H9 (cell line): ENCODE data around the gene SLC26A5. TPM values are rescaled to one million over a fixed set of nuclear protein-coding genes. Genes with fewer than 3 reads are reported as not detected.

Experiments used
- DNase-seq: peaks from one replicate; pipeline ENCODE4 v3.0.0-alpha.2; 2017
- H2AFZ ChIP-seq: one replicate; pipeline ENCODE4 v1.6.1; 2013; ENCODE audit warnings: mild to moderate bottlenecking, low read length, control low read depth, moderate library complexity
- H2AK5ac ChIP-seq: 2 replicates; pipeline ENCODE4 v1.6.1; 2013; ENCODE audit warnings: low read length, control low read depth, mixed read lengths; ENCODE audit not compliant: insufficient read length
- H2BK120ac ChIP-seq: one replicate; pipeline ENCODE4 v1.6.1; 2013; ENCODE audit warnings: low read depth, mild to moderate bottlenecking, low read length, control low read depth, inconsistent platforms; ENCODE audit not compliant: poor library complexity, severe bottlenecking
- H2BK12ac ChIP-seq: 2 replicates; pipeline ENCODE4 v1.6.1; 2013; ENCODE audit warnings: low read length, control low read depth, mixed read lengths, low read depth; ENCODE audit not compliant: insufficient read length
- H2BK15ac ChIP-seq: 2 replicates; pipeline ENCODE4 v1.6.1; 2013; ENCODE audit warnings: low read depth, low read length, control low read depth
- H2BK20ac ChIP-seq: one replicate; pipeline ENCODE4 v1.6.1; 2013; ENCODE audit warnings: low read depth, mild to moderate bottlenecking, low read length, control low read depth, inconsistent platforms; ENCODE audit not compliant: poor library complexity, severe bottlenecking
- H2BK5ac ChIP-seq: 2 replicates; pipeline ENCODE4 v1.6.1; 2013; ENCODE audit warnings: low read length, control low read depth, mixed read lengths; ENCODE audit not compliant: insufficient read length
- H3K14ac ChIP-seq: 2 replicates; pipeline ENCODE4 v1.6.1; 2013; ENCODE audit warnings: low read length, control low read depth; ENCODE audit not compliant: insufficient read depth
- H3K18ac ChIP-seq: 2 replicates; pipeline ENCODE4 v1.6.1; 2013; ENCODE audit warnings: low read depth, mild to moderate bottlenecking, mixed read lengths, low read length, control low read depth; ENCODE audit not compliant: insufficient read length
- H3K23ac ChIP-seq: 2 replicates; pipeline ENCODE4 v1.6.1; 2013; ENCODE audit warnings: low read length, control low read depth, mixed read lengths, low read depth; ENCODE audit not compliant: insufficient read length
- H3K23me2 ChIP-seq: 2 replicates; pipeline ENCODE4 v1.6.1; 2013; ENCODE audit warnings: low read depth, mild to moderate bottlenecking, mixed read lengths, low read length, control low read depth; ENCODE audit not compliant: insufficient read length, poor library complexity, severe bottlenecking
- H3K27ac ChIP-seq: 2 replicates; pipeline ENCODE4 v1.5.1; 2013; ENCODE audit warnings: low read length, control low read depth, mixed read lengths, low read depth; ENCODE audit not compliant: insufficient read length
- H3K27me3 ChIP-seq: 2 replicates; pipeline ENCODE4 v1.6.1; 2013; ENCODE audit warnings: low read length, control low read depth, inconsistent platforms; ENCODE audit not compliant: insufficient read depth
- H3K4ac ChIP-seq: 2 replicates; pipeline ENCODE4 v1.6.1; 2013; ENCODE audit warnings: low read depth, mild to moderate bottlenecking, control low read depth, inconsistent platforms, low read length, moderate library complexity
- H3K4me1 ChIP-seq: 2 replicates; pipeline ENCODE4 v1.6.1; 2013; ENCODE audit warnings: low read length, control low read depth, inconsistent platforms; ENCODE audit not compliant: insufficient read depth
- H3K4me2 ChIP-seq: 2 replicates; pipeline ENCODE4 v1.6.1; 2013; ENCODE audit warnings: low read length, control low read depth, mixed read lengths; ENCODE audit not compliant: insufficient read length, insufficient read depth
- H3K56ac ChIP-seq: 2 replicates; pipeline ENCODE4 v1.6.1; 2013; ENCODE audit warnings: low read depth, mild to moderate bottlenecking, mixed read lengths, low read length, control low read depth; ENCODE audit not compliant: insufficient read length
- H3K79me1 ChIP-seq: 2 replicates; pipeline ENCODE4 v1.6.1; 2013; ENCODE audit warnings: low read depth, mild to moderate bottlenecking, moderate library complexity, low read length, control low read depth, inconsistent platforms; ENCODE audit not compliant: insufficient read depth, poor library complexity, severe bottlenecking
- H3K79me2 ChIP-seq: 2 replicates; pipeline ENCODE4 v1.6.1; 2013; ENCODE audit warnings: low read length, control low read depth, inconsistent platforms; ENCODE audit not compliant: insufficient read depth
- H3K9ac ChIP-seq: 2 replicates; pipeline ENCODE4 v1.6.1; 2013; ENCODE audit warnings: low read length, control low read depth, mixed read lengths; ENCODE audit not compliant: insufficient read length; ENCODE audit errors: extremely low read depth
- H3K9me3 ChIP-seq: one replicate; pipeline ENCODE4 v1.6.1; 2013; ENCODE audit warnings: low read depth, low read length, inconsistent platforms; ENCODE audit not compliant: control insufficient read depth
- H3T11ph ChIP-seq: one replicate; pipeline ENCODE4 v1.6.1; 2013; ENCODE audit warnings: mild to moderate bottlenecking, low read length, control low read depth, inconsistent platforms
- H4K20me1 ChIP-seq: one replicate; pipeline ENCODE4 v1.6.1; 2013; ENCODE audit not compliant: control insufficient read depth, insufficient read length, insufficient read depth
- H4K5ac ChIP-seq: 2 replicates; pipeline ENCODE4 v1.6.1; 2013; ENCODE audit warnings: low read depth, mild to moderate bottlenecking, mixed read lengths, low read length, control low read depth; ENCODE audit not compliant: insufficient read length
- H4K8ac ChIP-seq: replicated peaks from 2 replicates; pipeline ENCODE4 v1.6.1; 2013; ENCODE audit warnings: low read length, control low read depth, mixed read lengths, low read depth; ENCODE audit not compliant: insufficient read length
- H4K91ac ChIP-seq: 2 replicates; pipeline ENCODE4 v1.6.1; 2013; ENCODE audit warnings: low read depth, mild to moderate bottlenecking, moderate library complexity, mixed read lengths, low read length, control low read depth; ENCODE audit not compliant: insufficient read length
- H3K27ac Mint-ChIP-seq, 3 experiments: 2 replicates in 2 of 3; 3 replicates in 1 of 3; pipeline ENCODE4 v1.8.0; 2020 to 2021; ENCODE audit warnings: mixed read lengths in 3 of 3, mild to moderate bottlenecking in 1 of 3, moderate library complexity in 1 of 3
- H3K27me3 Mint-ChIP-seq: 2 replicates; pipeline ENCODE4 v1.8.0; 2021; ENCODE audit warnings: low read depth, mild to moderate bottlenecking, moderate library complexity, mixed read lengths
- H3K36me3 Mint-ChIP-seq, 3 experiments: 2 replicates in 2 of 3; 3 replicates in 1 of 3; pipeline ENCODE4 v1.8.0; 2020 to 2021; ENCODE audit warnings: low read depth in 3 of 3, mixed read lengths in 3 of 3; ENCODE audit not compliant: insufficient read depth in 1 of 3
- H3K4me1 Mint-ChIP-seq, 2 experiments: 2 replicates each; pipeline ENCODE4 v1.8.0; 2020; ENCODE audit warnings: mixed read lengths in 2 of 2
- H3K4me3 Mint-ChIP-seq, 2 experiments: 2 replicates in 1 of 2; 3 replicates in 1 of 2; pipeline ENCODE4 v1.8.0; 2020 to 2021; ENCODE audit warnings: mild to moderate bottlenecking in 2 of 2, mixed read lengths in 2 of 2, moderate library complexity in 1 of 2
- H3K9me3 Mint-ChIP-seq, 2 experiments: 2 replicates in 1 of 2; 3 replicates in 1 of 2; pipeline ENCODE4 v1.8.0; 2020; ENCODE audit warnings: mild to moderate bottlenecking in 2 of 2, mixed read lengths in 2 of 2, moderate library complexity in 1 of 2
- WGBS: extraction: QIAGEN DNeasy Blood & Tissue Kit; methylation state at CpG from one replicate; pipeline ENCODE4 v1.1.7; 2013; ENCODE audit warnings: missing lambda C conversion rate, low lambda C conversion rate, mixed read lengths; ENCODE audit not compliant: insufficient read length; ENCODE audit errors: extremely low coverage; 5-methylcytosine and 5-hydroxymethylcytosine counted together
- total RNA-seq: library from RNA; stranded (reverse); gene quantifications from 2 replicates; pipeline ENCODE4 v1.2.1, GENCODE V29; 2021
- TF ChIP-seq, protein P1 (sequence below): fragments of 200-600 bp; sonication (generic); conservative IDR thresholded peaks from 3 replicates; pipeline ENCODE4 v1.8.0; 2021; ENCODE audit warnings: antibody characterized with exemption, mild to moderate bottlenecking

SLC26A5 gene
- total RNA-seq, 1 experiment from 2014 or later: not detected

DNA sequence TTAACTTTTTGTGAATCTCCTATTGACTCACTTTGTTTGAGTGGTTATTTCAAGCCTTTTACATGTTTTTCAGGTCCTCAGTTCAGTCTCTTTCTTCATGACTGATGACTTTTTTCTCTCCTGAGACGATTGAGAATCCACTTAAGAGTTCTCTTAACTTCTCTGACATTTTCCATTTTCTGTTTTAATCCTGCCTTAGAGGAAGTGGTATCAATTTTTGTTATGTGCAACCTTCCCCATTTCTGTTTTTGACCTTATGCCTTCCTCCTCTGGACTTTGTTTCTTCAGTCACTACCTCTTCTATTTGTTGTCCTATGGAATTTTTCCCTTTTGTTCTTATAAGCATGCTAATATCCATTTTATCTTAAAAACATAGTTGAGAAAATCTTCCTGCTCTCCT is 96.2 kb downstream of the SLC26A5 start:
- H4K20me1 ChIP-seq: no peaks in the 10 kb centered on the region

More for the DNA sequence above, 96.2 kb downstream of the SLC26A5 start:
- H3K27me3 Mint-ChIP-seq: no peaks in the 10 kb centered on the region
- peaks cover 32% of the 10 kb centered on the region; the same call in 1 of the 2 replicates for H3K79me2 ChIP-seq
- DNase-seq: no peak
- H2BK15ac ChIP-seq: no peak overlapping the region
- H2BK12ac ChIP-seq: no peak overlapping the region
- WGBS: no CpG with 5 or more reads among the region's 1 CpG
- no peak overlapping the region for H4K8ac ChIP-seq
- no peak overlapping the region for H3K18ac ChIP-seq
- H3K27me3 ChIP-seq: no peaks in the 10 kb centered on the region
- no peak overlapping the region for H4K91ac ChIP-seq
- no peak overlapping the region; a peak in 2 of 7 replicates for H3K27ac Mint-ChIP-seq
- H3K23me2 ChIP-seq: no peaks in the 10 kb centered on the region
- no peak overlapping the region for H2BK20ac ChIP-seq
- H3K9me3 Mint-ChIP-seq: no peaks in the 10 kb centered on the region; a peak in 1 of 5 replicates
- TF ChIP-seq, protein P1, sequence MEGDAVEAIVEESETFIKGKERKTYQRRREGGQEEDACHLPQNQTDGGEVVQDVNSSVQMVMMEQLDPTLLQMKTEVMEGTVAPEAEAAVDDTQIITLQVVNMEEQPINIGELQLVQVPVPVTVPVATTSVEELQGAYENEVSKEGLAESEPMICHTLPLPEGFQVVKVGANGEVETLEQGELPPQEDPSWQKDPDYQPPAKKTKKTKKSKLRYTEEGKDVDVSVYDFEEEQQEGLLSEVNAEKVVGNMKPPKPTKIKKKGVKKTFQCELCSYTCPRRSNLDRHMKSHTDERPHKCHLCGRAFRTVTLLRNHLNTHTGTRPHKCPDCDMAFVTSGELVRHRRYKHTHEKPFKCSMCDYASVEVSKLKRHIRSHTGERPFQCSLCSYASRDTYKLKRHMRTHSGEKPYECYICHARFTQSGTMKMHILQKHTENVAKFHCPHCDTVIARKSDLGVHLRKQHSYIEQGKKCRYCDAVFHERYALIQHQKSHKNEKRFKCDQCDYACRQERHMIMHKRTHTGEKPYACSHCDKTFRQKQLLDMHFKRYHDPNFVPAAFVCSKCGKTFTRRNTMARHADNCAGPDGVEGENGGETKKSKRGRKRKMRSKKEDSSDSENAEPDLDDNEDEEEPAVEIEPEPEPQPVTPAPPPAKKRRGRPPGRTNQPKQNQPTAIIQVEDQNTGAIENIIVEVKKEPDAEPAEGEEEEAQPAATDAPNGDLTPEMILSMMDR: no peak
- H3K27ac ChIP-seq: no peak overlapping the region
- no peak overlapping the region for H3K14ac ChIP-seq
- H3K79me1 ChIP-seq: peaks cover 7% of the 10 kb centered on the region
- peak overlapping the region; percentile 8 to 64; a peak in 2 of 5 replicates for H3K4me3 Mint-ChIP-seq
- no peak overlapping the region for H2BK5ac ChIP-seq
- no peak overlapping the region for H2AK5ac ChIP-seq
- no peak overlapping the region for H4K5ac ChIP-seq
- H2BK120ac ChIP-seq: no peak overlapping the region
- no peak overlapping the region for H3K9ac ChIP-seq
- H3K4ac ChIP-seq: no peak overlapping the region
- no peak overlapping the region for H2AFZ ChIP-seq
- no peak overlapping the region for H3K23ac ChIP-seq
- no peaks in the 10 kb centered on the region for H3K9me3 ChIP-seq
- H3K4me2 ChIP-seq: no peak overlapping the region
- H3K56ac ChIP-seq: no peak overlapping the region
- H3K4me1 Mint-ChIP-seq: peaks cover 14 to 15% of the 10 kb centered on the region in 2 experiments
- no peak overlapping the region for H3T11ph ChIP-seq
- H3K36me3 Mint-ChIP-seq: peaks cover 3 to 14% (median 10%) of the 10 kb centered on the region in 3 experiments; a peak in 5 of 7 replicates
- H3K4me1 ChIP-seq: no peaks in the 10 kb centered on the region
